NAMALWA (cell line): ENCODE results near the gene ADGRF1.
"Not testable (repeated sequence)": the region's sequence is repeated elsewhere in the genome, so short reads cannot be mapped to it uniquely, and the experiment has no call there.

Source experiments
- DNase-seq: peaks from one replicate; pipeline ENCODE4 v3.0.0-alpha.2; 2015; ENCODE audit warnings: low spot score

Gene ADGRF1

DNA sequence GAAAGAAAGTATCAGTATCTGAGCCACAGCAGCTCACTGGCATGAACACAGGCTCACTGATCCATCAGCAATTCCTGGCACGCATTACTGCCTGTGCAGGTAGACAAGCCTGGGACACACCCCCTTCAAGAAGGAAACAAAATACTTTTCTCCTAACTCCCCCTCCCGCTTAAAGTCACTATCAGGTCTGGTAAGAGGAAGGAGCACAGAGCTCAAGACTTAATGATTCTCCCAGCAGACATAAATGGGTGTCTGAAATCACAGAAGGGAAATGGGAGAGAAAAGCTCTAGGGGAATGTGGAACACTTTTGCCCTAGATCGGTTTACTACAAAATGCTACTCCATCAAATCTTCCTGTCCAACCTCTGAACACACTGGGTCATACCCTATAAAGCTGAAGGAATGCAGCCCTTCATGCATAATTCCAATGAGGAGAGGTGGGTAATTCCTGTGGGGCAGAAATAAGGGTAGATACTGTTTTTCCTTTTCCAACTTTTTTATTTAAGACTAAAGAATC is at the start of gene ADGRF1:
Gene ADGRF1 (minus strand): TSS at position 58 of the 517 bp plus-strand sequence. CDS start 13,271 bp downstream, outside the sequence.
- no peak for DNase-seq

DNA sequence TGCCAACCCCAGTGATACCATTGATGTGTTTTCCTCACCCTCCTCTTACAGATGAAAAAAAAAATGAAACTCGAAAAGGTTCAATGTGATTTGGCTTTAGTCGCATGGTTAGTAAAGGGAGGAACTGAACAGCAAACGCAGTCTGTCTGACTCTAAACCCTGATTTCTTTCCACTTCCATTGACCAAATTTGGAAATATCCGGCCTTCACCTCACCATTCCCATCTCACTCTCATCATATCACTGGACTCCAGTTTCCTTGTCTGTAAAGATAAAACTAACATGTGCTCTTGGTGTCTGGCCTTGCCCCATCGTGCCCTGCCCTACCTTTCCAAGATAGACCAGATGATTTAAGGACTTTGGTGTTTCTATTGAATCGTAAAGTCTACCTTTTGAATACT is 48.7 kb upstream of the ADGRF1 start:
- DNase-seq, result no peak

GRCh38 chr6:47089473-47089872 is 47.3 kb upstream of the ADGRF1 start:
- DNase-seq, result not testable (repeated sequence)

DNA sequence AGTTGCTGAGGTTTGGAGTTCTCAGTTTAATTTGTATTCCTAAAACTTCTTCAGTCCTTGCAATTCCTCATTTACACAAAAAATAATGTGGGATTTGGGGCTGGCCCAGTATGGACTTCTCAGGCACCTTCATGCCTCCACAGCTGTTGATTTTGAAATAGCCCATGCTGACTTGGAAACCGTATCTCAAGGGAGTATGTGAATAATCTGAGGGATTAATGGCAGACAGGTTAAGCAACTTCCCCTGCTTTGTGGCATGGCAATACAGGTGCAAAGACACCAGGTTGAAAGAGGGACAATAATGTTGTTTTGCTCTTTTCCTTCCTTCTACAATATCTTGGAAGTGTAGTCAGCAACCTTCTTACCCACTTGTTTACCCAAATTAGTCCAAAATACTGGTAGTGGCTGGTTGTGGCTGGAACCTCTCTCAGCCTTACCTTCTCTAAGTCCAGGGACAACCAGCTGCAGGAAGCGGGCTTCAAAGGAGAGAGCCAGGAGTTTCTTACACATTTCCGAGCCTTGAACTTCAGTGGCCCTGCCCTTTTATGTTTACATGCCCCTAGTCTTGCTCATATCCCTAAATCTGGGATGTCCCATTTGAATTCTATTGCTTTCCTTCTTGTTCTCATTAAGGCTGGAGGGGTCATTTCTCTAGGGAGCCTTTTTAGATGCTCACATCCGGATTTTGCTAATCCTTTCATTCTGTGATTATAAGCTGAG is 44.1 kb upstream of the ADGRF1 start:
- DNase-seq, result no peak

GRCh38 chr6:47084610-47085009 is 42.5 kb upstream of the ADGRF1 start:
- DNase-seq, result no peak

DNA sequence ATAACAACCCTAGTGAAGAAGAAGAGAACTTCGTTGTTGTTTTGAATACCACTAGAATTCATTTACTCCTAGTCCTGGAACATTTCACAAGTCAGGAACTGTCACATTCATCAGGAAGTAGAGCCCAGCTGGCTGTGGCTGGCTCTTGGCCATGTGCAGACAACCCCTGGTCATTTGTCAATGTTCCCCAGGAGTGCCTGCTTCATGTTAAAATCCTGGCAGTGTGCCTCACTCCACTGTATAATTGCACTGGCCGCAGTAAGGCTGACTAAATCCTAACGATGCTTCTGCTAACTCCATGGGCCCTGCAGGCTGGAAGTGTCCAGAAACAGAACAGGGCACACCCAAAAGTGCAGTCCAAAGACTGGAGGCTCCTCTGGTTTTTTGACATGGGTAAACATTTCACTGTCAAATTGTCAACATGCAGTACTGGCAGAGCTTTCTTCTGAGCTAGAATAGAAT is 41.5 kb upstream of the ADGRF1 start:
- DNase-seq, result no peak

DNA sequence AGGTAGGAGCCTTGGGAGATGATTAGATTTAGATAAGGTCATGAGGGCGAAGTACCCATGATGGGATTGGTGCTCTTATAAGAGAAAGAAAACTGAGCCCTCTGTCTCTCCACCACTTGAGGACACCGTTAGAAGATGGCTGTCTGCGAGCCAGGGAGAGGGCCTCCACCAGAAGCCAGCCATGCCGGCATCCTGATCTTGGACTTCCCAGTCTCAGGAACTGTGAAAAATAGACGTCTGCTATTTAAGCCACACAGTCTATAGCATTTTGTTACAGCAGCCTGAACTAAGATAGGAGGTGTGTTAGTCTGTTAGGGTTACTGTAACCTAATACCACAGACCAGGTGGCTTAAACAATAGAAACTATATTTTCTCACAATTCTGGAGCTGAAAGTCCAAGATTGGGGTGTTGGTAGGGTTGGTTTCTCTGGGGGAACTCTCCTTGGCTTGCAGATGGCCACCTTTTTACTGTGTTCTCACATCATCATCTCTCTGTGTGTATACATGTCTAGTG is 38.0 kb upstream of the ADGRF1 start:
- no peak for DNase-seq

DNA sequence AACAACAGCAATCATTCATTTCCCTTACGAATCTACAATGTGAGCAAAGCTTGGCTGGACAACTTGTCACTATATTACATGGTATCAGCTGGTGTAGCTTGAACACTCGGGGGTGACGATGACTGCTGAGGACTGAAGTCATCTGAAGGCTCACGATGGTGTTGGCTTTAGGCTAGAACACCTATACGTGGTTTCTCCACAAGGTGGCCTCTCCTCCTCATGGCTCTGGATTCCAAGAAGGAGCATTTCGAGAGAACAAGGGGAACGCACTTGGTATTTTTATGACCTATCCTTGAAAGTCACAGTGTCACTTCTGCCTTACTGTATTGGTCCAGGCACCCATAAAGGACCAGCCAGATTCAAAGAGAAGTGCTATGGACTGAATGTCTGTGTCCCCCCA is 37.5 kb upstream of the ADGRF1 start:
- DNase-seq, result peak; percentile 22

DNA sequence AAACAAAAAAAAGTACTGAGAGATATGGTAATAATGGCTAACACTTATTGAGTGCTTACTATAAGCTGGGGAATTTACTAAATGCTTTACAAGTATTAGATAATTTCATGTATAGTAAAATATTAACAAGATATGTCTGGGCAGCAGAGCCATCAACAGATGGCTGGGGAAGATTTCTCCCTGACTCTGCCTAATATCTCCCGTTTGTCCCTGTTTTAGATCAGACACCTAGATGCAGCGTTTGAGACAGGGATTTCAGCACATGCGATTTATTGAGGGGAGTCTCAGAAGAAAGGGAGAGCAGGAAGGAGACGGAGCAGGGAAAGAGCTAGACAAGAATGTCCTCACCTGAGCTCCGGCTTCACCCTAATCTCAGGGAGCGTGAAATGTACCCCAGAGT is 36.9 kb upstream of the ADGRF1 start:
- DNase-seq, result no peak

DNA sequence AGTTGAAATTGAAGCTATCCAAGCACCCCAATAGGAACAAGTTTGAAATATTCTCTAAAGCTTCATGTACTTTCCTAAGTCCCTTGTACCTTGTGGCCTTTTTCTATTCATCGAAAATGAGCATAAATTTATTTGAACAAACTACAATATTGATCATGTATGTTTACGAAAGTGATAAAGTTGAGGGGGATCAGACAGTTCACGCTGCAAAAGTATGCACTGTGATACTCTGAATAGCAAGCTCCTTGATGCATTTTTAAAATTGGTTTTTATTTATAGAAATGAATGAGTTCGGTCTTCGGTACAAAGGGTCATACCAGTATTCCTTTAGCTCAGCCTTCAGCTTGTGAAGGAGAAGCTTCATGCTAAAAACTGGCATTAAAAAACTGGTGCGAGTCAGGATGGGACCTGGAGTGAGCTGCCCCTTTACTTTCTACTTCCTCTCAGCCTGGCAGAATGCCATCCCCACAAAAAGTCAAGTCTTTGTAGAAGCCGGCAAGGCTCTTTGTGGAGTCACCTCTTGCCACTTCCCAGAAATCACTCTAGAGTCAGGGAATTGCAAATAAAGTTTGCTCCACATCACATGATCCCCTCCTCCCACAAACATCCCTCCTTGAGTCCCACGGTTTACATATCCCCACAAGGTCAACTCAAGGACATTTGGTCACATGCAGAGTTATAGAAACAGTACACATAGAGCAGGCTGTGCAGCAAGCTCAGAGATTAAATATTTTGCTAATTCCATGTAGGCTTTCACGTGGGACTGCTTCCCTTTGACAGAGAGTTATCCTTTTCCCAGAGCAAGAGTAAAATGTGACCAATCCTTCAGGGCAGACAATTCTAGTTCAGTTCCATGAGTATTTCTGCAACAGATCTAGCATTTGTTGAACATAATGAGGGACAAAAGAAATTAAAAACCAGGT is 34.6 kb upstream of the ADGRF1 start:
- peak; percentile 30 for DNase-seq

GRCh38 chr6:47075741-47076421 is 33.7 kb upstream of the ADGRF1 start:
- DNase-seq, result no peak

DNA sequence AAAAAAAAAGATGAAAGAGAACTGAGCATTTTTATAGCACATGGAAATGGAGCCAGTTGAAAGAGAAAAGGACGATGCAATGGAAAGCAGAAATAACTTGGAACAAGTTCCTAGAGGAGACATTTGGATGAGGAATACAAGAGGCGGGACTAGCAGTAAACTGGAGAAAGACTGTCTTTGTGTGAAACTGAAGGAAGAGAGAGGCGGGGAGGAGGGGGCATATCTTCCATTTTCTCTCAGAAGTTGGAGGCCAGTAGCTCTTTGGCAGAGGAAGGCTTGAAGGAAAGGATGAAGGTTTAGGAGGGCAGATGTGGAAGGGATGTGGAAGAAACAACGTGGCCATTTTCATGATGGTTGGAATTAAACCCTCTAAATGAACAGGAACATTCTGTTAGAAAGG is 33.0 kb upstream of the ADGRF1 start:
- no peak for DNase-seq

- peak; percentile 44 for DNase-seq
Observed at GRCh38 chr6:47073125-47074110, 31.3 kb upstream of the ADGRF1 start.

- no peak for DNase-seq
Observed at GRCh38 chr6:47072667-47073066, 30.5 kb upstream of the ADGRF1 start.

GRCh38 chr6:47071681-47072080 is 29.5 kb upstream of the ADGRF1 start:
- DNase-seq, result no peak

DNA sequence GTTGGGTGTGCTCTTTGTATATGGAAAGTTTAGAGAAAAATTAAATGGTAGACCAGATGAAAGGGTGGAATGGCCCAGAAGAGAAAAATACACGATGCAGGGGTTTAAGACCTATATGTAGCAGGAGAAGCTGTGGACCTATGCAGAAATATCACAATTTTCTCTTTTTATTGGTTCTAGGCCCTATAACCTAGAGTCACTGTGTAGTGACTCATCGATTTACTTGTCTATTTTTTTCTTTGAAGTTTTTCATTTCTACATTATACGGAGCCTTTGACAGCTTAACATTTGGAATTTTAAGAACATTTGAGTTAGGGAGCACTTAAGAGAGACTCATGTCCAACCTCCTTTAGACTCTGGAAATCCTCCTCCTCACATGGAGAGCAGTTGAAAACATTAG is 28.3 kb upstream of the ADGRF1 start:
- DNase-seq, result no peak

- DNase-seq, result no peak
Observed at GRCh38 chr6:47069156-47069555, 27.0 kb upstream of the ADGRF1 start.

- no peak for DNase-seq
Observed at GRCh38 chr6:47066418-47066817, 24.3 kb upstream of the ADGRF1 start.

DNA sequence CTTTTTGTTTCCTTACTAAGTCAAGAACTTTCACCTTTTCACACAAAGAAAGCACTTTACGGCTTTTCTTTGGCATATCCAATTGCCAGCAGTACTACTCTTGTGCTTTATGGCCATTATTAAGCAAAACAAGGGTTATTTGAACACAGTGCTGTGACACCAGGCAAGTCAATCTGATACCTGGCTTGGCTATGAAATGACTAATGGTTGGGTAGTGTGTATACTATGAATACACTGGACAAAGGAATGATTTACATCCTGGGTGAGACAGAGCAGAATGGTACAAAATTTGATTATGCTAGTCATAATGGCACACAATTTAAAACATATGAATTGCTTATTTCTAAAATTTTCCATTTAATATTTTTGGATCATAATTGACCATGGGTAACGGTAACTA is 22.1 kb upstream of the ADGRF1 start:
- no peak for DNase-seq

GRCh38 chr6:47062346-47062745 is 20.2 kb upstream of the ADGRF1 start:
- no peak for DNase-seq
